GM10266 (cell line): ENCODE measurements around the gene PPP1R12B.

Experiments used
- DNase-seq: peaks from one replicate; pipeline ENCODE4 v3.0.0; 2012; ENCODE audit errors: extremely low spot score
- TF ChIP-seq, protein P1 (sequence below): IDR thresholded peaks from 2 replicates; pipeline ENCODE4 v1.5.1; 2012; ENCODE audit warnings: mild to moderate bottlenecking, low read depth; ENCODE audit not compliant: control insufficient read depth, insufficient read depth; ENCODE audit errors: missing control alignments

Gene PPP1R12B

DNA sequence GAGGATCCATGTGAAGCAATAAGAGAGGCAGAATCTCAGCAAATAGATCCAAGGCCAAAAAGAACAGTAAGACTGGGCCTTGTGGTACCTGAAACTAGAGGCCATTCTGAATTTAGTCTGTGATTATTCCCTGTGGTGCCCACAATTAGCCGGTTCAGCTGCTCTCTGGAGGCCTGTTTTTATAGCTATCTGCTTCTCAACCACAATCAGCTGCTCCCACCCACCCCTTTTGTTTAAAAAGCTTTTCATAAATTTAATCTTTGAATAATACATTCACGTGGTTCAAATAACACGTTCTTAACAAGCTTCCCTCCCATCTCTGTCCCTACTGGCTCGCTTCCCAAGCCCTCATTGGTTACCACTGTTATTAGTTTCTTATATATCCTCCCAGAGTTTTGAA is 24.8 kb upstream of the PPP1R12B start:
- no peak for DNase-seq
- TF ChIP-seq, protein P1, sequence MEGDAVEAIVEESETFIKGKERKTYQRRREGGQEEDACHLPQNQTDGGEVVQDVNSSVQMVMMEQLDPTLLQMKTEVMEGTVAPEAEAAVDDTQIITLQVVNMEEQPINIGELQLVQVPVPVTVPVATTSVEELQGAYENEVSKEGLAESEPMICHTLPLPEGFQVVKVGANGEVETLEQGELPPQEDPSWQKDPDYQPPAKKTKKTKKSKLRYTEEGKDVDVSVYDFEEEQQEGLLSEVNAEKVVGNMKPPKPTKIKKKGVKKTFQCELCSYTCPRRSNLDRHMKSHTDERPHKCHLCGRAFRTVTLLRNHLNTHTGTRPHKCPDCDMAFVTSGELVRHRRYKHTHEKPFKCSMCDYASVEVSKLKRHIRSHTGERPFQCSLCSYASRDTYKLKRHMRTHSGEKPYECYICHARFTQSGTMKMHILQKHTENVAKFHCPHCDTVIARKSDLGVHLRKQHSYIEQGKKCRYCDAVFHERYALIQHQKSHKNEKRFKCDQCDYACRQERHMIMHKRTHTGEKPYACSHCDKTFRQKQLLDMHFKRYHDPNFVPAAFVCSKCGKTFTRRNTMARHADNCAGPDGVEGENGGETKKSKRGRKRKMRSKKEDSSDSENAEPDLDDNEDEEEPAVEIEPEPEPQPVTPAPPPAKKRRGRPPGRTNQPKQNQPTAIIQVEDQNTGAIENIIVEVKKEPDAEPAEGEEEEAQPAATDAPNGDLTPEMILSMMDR, result no peak

DNA sequence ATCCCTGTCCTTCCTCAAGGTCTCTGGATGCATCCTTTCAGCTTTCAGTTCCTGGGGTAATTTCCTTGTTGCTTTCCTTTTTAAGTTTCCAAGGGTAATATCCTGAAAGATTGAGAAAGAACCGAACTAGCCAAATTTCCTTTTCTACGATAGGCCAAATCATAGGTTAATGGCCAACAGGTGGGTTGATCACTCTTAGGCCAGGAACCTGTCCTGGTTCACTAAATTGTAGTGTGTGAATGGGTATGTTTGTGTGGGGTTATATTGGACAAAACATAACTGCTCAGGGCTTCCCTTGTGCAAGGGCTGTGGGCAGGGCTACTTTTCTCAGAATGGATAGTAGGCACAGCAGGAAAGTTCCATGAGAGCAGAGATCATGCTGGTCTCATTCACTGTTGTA is 23.9 kb upstream of the PPP1R12B start:
- TF ChIP-seq, protein P1, result no peak
- no peak for DNase-seq

DNA sequence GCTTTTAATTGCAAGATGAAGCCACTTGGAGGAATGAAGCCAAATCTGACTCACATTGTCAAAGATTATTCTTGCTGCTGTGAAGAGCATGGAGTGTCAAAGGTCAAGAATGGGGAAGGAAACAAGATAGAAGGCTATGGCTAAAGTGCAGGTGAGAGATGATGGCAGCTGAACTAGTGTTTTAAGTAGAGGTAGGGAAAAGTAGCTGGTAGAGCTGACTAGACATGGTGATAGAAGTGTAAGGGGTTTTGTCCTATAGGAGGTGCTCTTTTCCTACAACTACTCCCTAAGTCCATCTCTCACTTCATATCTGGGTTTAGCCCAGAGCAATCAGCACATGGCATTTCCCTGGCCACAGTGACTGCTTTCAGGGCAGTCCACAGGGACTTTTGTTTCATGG is 18.6 kb upstream of the PPP1R12B start:
- TF ChIP-seq, protein P1, result no peak
- DNase-seq, result no peak

DNA sequence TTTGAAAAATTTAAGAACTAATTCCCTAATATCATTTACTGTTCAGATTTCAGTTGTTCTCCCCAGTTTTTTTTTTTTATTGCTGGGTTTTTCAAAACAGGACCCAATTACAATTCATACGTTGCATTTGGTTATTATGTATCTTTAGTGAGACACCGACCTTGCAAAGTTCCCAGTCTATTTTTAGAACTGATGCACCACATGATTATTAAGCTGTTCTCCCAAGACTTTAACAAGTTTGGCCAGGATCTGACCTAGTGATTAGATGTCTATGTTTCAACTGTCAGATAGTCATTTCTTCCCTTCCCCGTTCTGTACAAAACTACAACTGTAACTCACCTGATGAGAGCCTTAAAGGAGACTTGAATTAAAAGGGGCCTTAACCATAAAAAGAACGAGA is 14.6 kb upstream of the PPP1R12B start:
- no peak for DNase-seq
- TF ChIP-seq, protein P1, result no peak

DNA sequence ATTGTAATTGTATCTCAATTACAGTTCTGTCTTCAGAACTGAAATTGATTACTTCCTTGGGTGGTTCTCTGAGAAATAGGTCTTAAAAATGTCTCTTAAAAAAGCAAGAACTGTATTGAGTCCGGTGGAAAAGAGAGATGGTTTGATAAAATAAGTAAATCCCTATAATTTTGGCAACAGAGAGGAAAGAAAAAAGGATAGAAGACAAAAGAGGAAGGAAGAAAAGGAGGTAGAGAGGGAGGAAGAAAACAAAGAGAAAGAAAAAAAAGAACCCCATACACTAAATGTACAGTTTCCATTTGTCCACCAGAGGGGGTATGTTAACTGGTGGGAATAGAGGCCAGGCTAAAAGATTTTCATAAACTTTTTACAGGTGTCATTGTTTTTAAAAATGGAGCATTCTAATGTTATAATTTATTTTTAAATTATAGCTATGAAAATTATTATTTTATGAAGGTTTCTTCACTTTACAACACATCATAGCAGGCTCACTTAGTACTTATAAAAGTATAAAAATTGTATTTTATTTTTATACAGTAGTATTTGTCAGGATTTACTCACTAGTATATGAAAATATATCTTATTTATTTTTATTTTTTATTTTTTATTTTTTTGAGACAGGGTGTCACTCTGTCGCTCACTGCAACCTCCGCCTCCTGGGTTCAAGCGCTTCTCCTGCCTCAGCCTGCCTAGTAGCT is 4.7 kb upstream of the PPP1R12B start:
- DNase-seq, result peak; percentile 27
- TF ChIP-seq, protein P1, result peak; percentile 64

DNA sequence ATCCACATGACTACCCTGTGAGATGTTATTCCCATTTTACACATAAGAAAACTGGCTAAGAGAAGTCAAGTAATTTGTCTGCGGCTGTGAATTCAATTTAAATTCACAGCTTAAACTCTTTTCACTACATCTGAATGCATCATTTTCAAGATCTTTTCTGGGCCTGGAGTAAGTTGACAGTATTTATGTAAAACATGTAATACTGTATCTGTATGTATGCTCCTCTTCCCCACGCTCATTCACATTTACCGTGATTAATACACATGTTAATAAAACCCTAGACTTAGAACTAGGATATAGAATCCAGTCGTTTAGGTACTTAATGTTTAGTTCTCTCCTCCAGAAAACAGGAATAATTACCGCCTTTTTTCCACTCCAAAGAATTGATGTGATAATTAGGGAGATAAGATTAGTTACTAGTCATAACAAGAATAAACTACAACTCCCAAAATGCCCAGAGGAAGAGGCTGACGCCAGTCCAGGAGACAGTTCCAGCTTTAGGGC is 442 bp upstream of the PPP1R12B start:
- no peak for DNase-seq
- TF ChIP-seq, protein P1, result no peak

DNA sequence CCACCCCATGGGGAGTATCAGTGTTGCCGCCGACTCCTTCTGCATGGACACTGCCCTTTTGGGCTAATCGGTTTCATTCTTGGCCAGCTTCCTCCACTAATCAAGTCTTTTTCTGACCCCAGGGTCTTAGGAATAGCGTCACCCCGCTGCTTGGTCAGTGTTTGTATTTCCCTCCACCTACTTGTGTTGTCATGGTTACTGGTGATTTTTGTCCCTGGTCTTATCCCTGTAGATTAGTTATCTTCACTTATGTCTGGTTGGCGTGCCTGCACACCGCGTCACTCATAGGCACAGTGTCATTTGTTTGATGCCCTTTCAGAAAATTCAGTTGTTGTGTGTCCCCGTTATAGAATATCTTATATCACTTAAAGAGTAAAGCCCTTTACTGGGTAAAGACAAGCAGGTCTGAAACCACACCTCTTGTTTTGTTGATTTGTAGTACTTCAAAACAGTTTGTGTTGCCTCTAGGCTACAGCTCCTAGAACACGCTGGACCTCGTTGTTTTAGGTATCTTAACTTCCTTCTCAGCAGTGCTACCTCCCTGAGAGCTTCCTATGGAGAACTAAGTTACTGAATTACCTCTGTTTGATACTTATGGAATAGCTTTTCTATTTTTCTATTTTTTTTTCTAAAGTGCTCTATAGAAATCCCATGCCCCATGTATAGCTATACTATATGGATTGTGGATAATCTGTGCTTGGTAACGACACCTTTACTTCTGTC is 868 bp downstream of the PPP1R12B start:
- DNase-seq, result no peak
- TF ChIP-seq, protein P1, result no peak
